Measurements from ENCODE around the gene ZNF100. TPM values are rescaled to one million over a fixed set of nuclear protein-coding genes. Genes with fewer than 3 reads are reported as not detected.

ZNF100 gene
- total RNA-seq, 1 donor from 2014 or later, result 9.8 TPM

GRCh38 chr19:21751384-21751783, 16.0 kb downstream of the ZNF100 start:
- FAIRE-seq (no peak), DNase-seq (ENCODE audit: low read depth) (peak; percentile 36)
- Mint-ChIP-seq H3K4me3 (ENCODE audit: unreplicated experiment) (no peak overlapping the region), H3K4me1 (ENCODE audit: low read depth, unreplicated experiment) (peaks cover 10% of the 10 kb centered on the region), H3K27me3 (ENCODE audit: low read depth, unreplicated experiment) (no peaks in the 10 kb centered on the region), H3K36me3 (ENCODE audit: low read depth, unreplicated experiment) (peaks cover 35% of the 10 kb centered on the region), H3K27ac (ENCODE audit: unreplicated experiment) (no peak overlapping the region), H3K9me3 (ENCODE audit: unreplicated experiment) (peaks cover 9% of the 10 kb centered on the region)
- TF ChIP-seq CTCF (IDR thresholded peaks at IDR 0.05; ENCODE audit: insufficient read depth, low read depth, low read length) (no peak), EZH2 (IDR thresholded peaks at IDR 0.05; ENCODE audit: insufficient read depth, low read length) (no peak)
- Histone ChIP-seq H4K20me1 (ENCODE audit: insufficient read depth, low read length) (no peaks in the 10 kb centered on the region), H3K9me3 (ENCODE audit: insufficient read depth, low read depth, low read length) (peaks cover 2% of the 10 kb centered on the region), H3K4me2 (ENCODE audit: low read length) (no peak overlapping the region), H3K36me3 (ENCODE audit: insufficient read depth, low read length) (peaks cover 8% of the 10 kb centered on the region), H3K9ac (ENCODE audit: low read length) (no peak overlapping the region), H3K4me1 (ENCODE audit: insufficient read depth, low read length) (no peaks in the 10 kb centered on the region), H3K27ac (ENCODE audit: low read depth, low read length) (no peak overlapping the region), H2AFZ (ENCODE audit: low read depth, low read length) (no peak overlapping the region), H3K27me3 (ENCODE audit: insufficient read depth, low read length) (no peaks in the 10 kb centered on the region), H3K79me2 (ENCODE audit: insufficient read depth, low read length) (peaks cover 26% of the 10 kb centered on the region), H3K4me3 (ENCODE audit: insufficient read depth, low read depth, low read length) (no peak overlapping the region)

GRCh38 chr19:21750586-21751128, 16.7 kb downstream of the ZNF100 start:
- Histone ChIP-seq H3K9ac (ENCODE audit: low read length) (no peak overlapping the region), H4K20me1 (ENCODE audit: insufficient read depth, low read length) (no peaks in the 10 kb centered on the region), H3K36me3 (ENCODE audit: insufficient read depth, low read length) (peaks cover 8% of the 10 kb centered on the region), H3K4me2 (ENCODE audit: low read length) (no peak overlapping the region), H3K27me3 (ENCODE audit: insufficient read depth, low read length) (no peaks in the 10 kb centered on the region), H3K27ac (ENCODE audit: low read depth, low read length) (no peak overlapping the region), H2AFZ (ENCODE audit: low read depth, low read length) (no peak overlapping the region), H3K79me2 (ENCODE audit: insufficient read depth, low read length) (peaks cover 20% of the 10 kb centered on the region), H3K4me1 (ENCODE audit: insufficient read depth, low read length) (no peaks in the 10 kb centered on the region), H3K4me3 (ENCODE audit: insufficient read depth, low read depth, low read length) (no peak overlapping the region), H3K9me3 (ENCODE audit: insufficient read depth, low read depth, low read length) (peaks cover under 1% of the 10 kb centered on the region)
- H3K4me1 Mint-ChIP-seq (ENCODE audit: low read depth, unreplicated experiment), result peaks cover 10% of the 10 kb centered on the region
- no peak for FAIRE-seq
- no peak for TF ChIP-seq EZH2 (IDR thresholded peaks at IDR 0.05; ENCODE audit: insufficient read depth, low read length)
- no peak for TF ChIP-seq CTCF (IDR thresholded peaks at IDR 0.05; ENCODE audit: insufficient read depth, low read depth, low read length)
- peaks cover 31% of the 10 kb centered on the region for H3K36me3 Mint-ChIP-seq (ENCODE audit: low read depth, unreplicated experiment)
- H3K27ac Mint-ChIP-seq (ENCODE audit: unreplicated experiment), result no peak overlapping the region
- peaks cover 8% of the 10 kb centered on the region for H3K9me3 Mint-ChIP-seq (ENCODE audit: unreplicated experiment)
- no peaks in the 10 kb centered on the region for H3K27me3 Mint-ChIP-seq (ENCODE audit: low read depth, unreplicated experiment)
- H3K4me3 Mint-ChIP-seq (ENCODE audit: unreplicated experiment), result no peak overlapping the region
- DNase-seq (ENCODE audit: low read depth), result no peak

GRCh38 chr19:21749090-21749489, 18.3 kb downstream of the ZNF100 start:
- Histone ChIP-seq H3K36me3 (ENCODE audit: insufficient read depth, low read length) (peaks cover 8% of the 10 kb centered on the region), H3K27me3 (ENCODE audit: insufficient read depth, low read length) (no peaks in the 10 kb centered on the region), H4K20me1 (ENCODE audit: insufficient read depth, low read length) (no peaks in the 10 kb centered on the region), H2AFZ (ENCODE audit: low read depth, low read length) (no peak overlapping the region), H3K4me3 (ENCODE audit: insufficient read depth, low read depth, low read length) (no peak overlapping the region), H3K4me1 (ENCODE audit: insufficient read depth, low read length) (no peaks in the 10 kb centered on the region), H3K79me2 (ENCODE audit: insufficient read depth, low read length) (peaks cover 14% of the 10 kb centered on the region), H3K4me2 (ENCODE audit: low read length) (no peak overlapping the region), H3K9ac (ENCODE audit: low read length) (no peak overlapping the region), H3K9me3 (ENCODE audit: insufficient read depth, low read depth, low read length) (no peaks in the 10 kb centered on the region), H3K27ac (ENCODE audit: low read depth, low read length) (no peak overlapping the region)
- Mint-ChIP-seq H3K27ac (ENCODE audit: unreplicated experiment) (no peak overlapping the region), H3K27me3 (ENCODE audit: low read depth, unreplicated experiment) (no peaks in the 10 kb centered on the region), H3K4me1 (ENCODE audit: low read depth, unreplicated experiment) (peaks cover 10% of the 10 kb centered on the region), H3K9me3 (ENCODE audit: unreplicated experiment) (peaks cover 3% of the 10 kb centered on the region), H3K4me3 (ENCODE audit: unreplicated experiment) (no peak overlapping the region), H3K36me3 (ENCODE audit: low read depth, unreplicated experiment) (peaks cover 30% of the 10 kb centered on the region)
- FAIRE-seq, result no peak
- TF ChIP-seq EZH2 (IDR thresholded peaks at IDR 0.05; ENCODE audit: insufficient read depth, low read length) (no peak), CTCF (IDR thresholded peaks at IDR 0.05; ENCODE audit: insufficient read depth, low read depth, low read length) (no peak)
- DNase-seq (ENCODE audit: low read depth), result peak; percentile 60
